LNCAP (cell line): Measurements from ENCODE around the gene TEAD1.

Experiments used
- TF ChIP-seq, protein P1 (sequence below): fragments of 450-650 bp; IDR thresholded peaks from 2 replicates; pipeline ENCODE4 v1.5.1; 2017; ENCODE audit warnings: mild to moderate bottlenecking

Gene TEAD1

DNA sequence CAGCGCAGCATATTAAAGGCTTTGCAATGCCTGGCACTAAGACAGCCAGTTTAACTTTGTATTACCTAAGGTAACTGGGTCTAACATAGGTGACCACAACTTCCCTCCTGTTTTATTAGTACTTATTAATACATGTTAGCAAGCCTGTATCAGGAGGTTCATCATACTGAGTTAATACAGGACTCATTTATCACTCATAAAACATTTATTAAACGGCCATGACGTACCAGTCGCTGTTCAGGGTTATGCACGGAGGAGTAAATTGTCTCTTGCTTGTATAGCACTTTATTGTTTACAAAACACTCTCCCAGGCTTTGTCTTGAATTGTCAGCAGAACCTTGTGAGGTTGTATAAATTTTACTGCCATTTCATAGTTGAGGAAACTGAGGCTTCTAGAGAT lies 55.7 kb downstream of the TEAD1 start:
- TF ChIP-seq, protein P1, sequence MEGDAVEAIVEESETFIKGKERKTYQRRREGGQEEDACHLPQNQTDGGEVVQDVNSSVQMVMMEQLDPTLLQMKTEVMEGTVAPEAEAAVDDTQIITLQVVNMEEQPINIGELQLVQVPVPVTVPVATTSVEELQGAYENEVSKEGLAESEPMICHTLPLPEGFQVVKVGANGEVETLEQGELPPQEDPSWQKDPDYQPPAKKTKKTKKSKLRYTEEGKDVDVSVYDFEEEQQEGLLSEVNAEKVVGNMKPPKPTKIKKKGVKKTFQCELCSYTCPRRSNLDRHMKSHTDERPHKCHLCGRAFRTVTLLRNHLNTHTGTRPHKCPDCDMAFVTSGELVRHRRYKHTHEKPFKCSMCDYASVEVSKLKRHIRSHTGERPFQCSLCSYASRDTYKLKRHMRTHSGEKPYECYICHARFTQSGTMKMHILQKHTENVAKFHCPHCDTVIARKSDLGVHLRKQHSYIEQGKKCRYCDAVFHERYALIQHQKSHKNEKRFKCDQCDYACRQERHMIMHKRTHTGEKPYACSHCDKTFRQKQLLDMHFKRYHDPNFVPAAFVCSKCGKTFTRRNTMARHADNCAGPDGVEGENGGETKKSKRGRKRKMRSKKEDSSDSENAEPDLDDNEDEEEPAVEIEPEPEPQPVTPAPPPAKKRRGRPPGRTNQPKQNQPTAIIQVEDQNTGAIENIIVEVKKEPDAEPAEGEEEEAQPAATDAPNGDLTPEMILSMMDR = no peak

DNA sequence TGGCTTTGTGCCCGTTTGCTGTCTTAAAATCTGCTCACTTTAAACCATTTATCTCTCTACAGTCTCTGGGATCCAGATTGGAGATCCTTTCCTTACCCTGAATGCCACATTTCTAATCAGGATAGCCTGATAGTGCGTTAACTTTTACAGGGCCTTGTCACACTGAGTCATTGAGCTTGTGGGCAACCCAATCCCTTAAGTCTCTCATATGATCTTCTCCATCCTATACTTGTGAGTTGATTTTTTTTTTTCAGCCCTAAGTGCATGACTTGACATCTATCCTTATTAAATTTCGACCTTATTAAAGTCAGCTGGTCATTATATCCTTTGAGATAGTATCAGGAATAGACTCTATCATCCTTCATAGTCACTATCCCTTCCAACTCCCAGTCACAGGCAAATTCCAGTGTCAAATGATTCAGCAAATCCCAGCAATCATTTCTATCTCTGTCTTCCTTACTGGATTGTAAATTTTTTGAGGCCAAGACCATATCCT lies 57.7 kb downstream of the TEAD1 start:
- TF ChIP-seq, protein P1 = no peak

DNA sequence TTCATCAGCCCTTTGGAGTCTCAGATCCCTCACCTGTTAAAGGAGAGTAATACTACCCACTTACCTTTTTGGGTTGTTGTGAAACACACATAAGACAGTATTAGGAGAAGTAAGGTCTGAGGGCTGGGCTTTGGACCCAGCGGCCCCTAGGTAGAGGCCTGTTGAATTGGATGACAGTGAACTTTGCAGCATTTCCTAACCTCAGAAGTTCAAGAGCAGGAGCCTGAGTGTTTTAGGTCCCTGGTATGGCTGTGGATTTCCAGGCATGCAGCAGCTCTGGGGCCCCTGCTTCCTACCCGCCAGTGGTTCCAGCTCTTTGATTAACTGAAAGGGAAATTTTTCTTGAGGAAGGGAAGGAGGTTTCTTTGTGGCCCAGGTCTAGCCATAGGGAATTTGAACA lies 58.9 kb downstream of the TEAD1 start:
- TF ChIP-seq, protein P1 = no peak

DNA sequence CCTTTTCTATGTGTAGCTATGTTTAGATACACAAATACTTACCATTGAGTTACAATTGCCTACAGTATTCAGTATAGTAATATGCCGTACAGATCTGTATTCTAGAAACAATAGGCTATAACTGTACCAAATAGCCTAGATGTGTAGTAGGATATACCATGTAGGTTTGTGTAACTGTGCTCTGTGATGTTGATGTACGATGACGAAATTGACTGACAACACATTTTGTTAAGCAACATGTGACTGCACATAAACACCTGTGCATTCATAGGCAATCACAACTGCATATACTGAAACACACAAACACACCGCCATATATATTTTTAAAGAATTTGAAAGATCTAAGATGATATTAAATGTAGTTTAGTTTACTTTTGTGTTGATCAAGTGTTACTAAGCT lies 60.4 kb downstream of the TEAD1 start:
- TF ChIP-seq, protein P1 = no peak

DNA sequence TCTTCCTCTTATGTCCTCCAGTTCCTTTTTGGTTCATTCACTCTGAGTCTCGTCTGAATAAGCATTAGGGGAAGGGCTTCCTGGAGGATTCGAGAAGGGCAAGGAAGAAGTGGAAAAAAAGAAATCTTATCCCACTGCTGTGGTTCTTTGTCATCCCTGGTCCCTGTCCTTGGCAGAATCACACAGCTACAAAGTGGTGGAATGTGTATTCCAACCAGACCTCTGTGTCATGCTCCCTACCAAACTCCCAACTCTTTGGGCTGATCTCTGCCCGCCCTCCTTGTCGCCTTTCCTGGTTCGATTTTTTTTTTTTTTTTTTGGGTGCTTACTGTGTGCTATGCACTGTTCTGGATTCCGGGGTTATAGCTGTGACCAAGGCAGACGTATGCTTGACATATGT lies 61.0 kb downstream of the TEAD1 start:
- TF ChIP-seq, protein P1 = no peak

DNA sequence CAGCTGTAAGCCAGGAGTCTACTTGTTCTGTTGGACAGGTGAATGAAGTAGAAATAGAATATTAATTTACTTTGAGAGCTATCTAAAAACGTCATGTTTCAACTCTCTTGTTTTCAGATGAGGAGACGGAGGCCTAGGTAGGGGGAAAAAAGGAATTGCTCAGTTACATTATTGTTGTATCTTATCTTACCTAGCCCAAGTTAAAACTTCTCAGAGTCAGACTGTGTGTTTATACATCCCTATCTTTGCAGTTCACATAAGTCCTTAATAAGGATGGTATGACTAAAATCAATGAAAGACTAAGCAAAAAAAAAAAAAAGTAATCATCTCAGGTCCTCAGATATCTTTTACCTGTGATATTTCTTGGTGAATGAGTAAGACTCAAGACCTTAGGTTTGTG lies 62.8 kb downstream of the TEAD1 start:
- TF ChIP-seq, protein P1 = no peak

DNA sequence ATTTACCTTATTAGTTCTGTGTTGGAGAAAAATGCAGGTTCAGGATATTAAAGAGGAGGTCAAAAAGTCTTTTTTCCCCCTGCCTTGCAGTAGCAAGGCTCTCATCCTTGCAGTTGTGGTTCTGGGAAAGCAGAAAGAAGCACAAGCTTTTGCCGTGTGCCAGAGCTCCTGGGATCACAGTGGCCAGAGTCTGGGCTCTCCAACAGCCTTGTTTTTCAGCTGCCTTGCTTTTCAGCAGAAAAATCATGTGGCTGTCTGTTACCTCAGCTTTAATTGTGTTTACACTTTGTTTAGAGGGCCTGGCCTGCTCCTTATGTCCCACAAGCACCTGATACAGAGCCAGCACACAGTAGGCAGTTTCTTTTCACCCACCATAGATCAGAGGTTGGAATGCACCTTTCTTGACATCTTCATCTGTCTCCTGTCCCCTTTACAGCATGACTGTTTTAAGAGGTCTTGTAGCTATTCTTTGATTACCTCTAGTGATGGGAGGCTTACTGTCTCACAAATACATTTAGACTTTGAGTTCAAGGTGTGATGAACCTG lies 67.5 kb downstream of the TEAD1 start:
- TF ChIP-seq, protein P1 = no peak
